Loucy (cell line): ENCODE measurements around the gene ZBTB12.
"Not testable (repeated sequence)": the region's sequence is repeated elsewhere in the genome, so short reads cannot be mapped to it uniquely, and the experiment has no call there.

Experiments used
- H2AFZ ChIP-seq: fragments of 200-600 bp; sonication (generic); 2 replicates; pipeline ENCODE4 v1.6.0; 2016; ENCODE audit warnings: antibody characterized with exemption, mild to moderate bottlenecking, low read length, moderate library complexity
- H3F3A ChIP-seq: fragments of 200-600 bp; 2 replicates; pipeline ENCODE4 v1.6.0; 2016; ENCODE audit warnings: antibody characterized with exemption, low read depth, mild to moderate bottlenecking
- H3K27me3 ChIP-seq: fragments of 200-600 bp; sonication (generic); 2 replicates; pipeline ENCODE4 v1.6.1; 2014; ENCODE audit warnings: low read length, mild to moderate bottlenecking; ENCODE audit not compliant: insufficient read depth, poor library complexity, severe bottlenecking
- H3K36me3 ChIP-seq: fragments of 200-600 bp; sonication (generic); 2 replicates; pipeline ENCODE4 v1.6.1; 2016; ENCODE audit warnings: low read length; ENCODE audit not compliant: insufficient read depth
- H3K4me1 ChIP-seq: fragments of 200-600 bp; sonication (generic); 2 replicates; pipeline ENCODE4 v1.5.1; 2014; ENCODE audit warnings: low read length, mild to moderate bottlenecking; ENCODE audit not compliant: insufficient read depth, poor library complexity, severe bottlenecking
- H3K4me2 ChIP-seq: fragments of 200-600 bp; sonication (generic); 2 replicates; pipeline ENCODE4 v1.6.0; 2014; ENCODE audit warnings: antibody characterized with exemption, low read length, low read depth, mild to moderate bottlenecking; ENCODE audit not compliant: poor library complexity, severe bottlenecking
- H3K4me3 ChIP-seq: fragments of 200-600 bp; sonication (generic); 2 replicates; pipeline ENCODE4 v1.5.1; 2014; ENCODE audit warnings: low read length, mild to moderate bottlenecking, mixed read lengths; ENCODE audit not compliant: poor library complexity, severe bottlenecking
- H3K79me2 ChIP-seq: fragments of 200-600 bp; sonication (generic); 2 replicates; pipeline ENCODE4 v1.6.1; 2014; ENCODE audit warnings: low read length; ENCODE audit not compliant: insufficient read depth
- H3K9ac ChIP-seq: fragments of 200-600 bp; sonication (generic); 2 replicates; pipeline ENCODE4 v1.6.0; 2014; ENCODE audit warnings: mild to moderate bottlenecking, low read depth, low read length, moderate library complexity; ENCODE audit not compliant: poor library complexity, severe bottlenecking
- H3K9me2 ChIP-seq: fragments of 200-600 bp; sonication (generic); replicated peaks from 2 replicates; pipeline ENCODE4 v1.6.1; 2016; ENCODE audit warnings: low read depth, low read length, mixed read lengths
- H3K9me3 ChIP-seq: fragments of 200-600 bp; sonication (generic); 2 replicates; pipeline ENCODE4 v1.6.1; 2014; ENCODE audit warnings: mild to moderate bottlenecking, antibody characterized with exemption, low read length, low read depth; ENCODE audit not compliant: insufficient read depth
- H4K20me1 ChIP-seq: fragments of 200-600 bp; sonication (generic); 2 replicates; pipeline ENCODE4 v1.6.0; 2014; ENCODE audit warnings: antibody characterized with exemption, low read length, mild to moderate bottlenecking; ENCODE audit not compliant: insufficient read depth, poor library complexity, severe bottlenecking
- CTCF ChIP-seq: fragments of 200-600 bp; sonication (generic); conservative IDR thresholded peaks from 2 replicates; pipeline ENCODE4 v1.5.1; 2014; ENCODE audit warnings: mild to moderate bottlenecking, antibody characterized with exemption, low read length
- EZH2phosphoT487 ChIP-seq: fragments of 200-600 bp; IDR thresholded peaks from 2 replicates; pipeline ENCODE4 v1.6.1; 2018; ENCODE audit warnings: antibody characterized with exemption, mild to moderate bottlenecking, moderate library complexity, borderline replicate concordance

The ZBTB12 gene

GRCh38 chr6:31864818-31865204 is 37.1 kb downstream of the ZBTB12 start:
- H3K4me2 ChIP-seq: peak overlapping the region; percentile 92

GRCh38 chr6:31864123-31864562 is 37.7 kb downstream of the ZBTB12 start:
- H3K36me3 ChIP-seq, H3K27me3 ChIP-seq, H3K9me2 ChIP-seq, H3K9me3 ChIP-seq, H3F3A ChIP-seq, H4K20me1 ChIP-seq: not testable (repeated sequence)
- peak overlapping the region; percentile 89 for H3K9ac ChIP-seq
- H3K4me3 ChIP-seq: peak overlapping the region; percentile 96
- H3K4me2 ChIP-seq: peak overlapping the region; percentile 92
- peaks cover 15% of the 10 kb centered on the region for H3K79me2 ChIP-seq
- H2AFZ ChIP-seq: peak overlapping the region; percentile 84; the same call in 1 of the 2 replicates
- peaks cover 21% of the 10 kb centered on the region for H3K4me1 ChIP-seq

More at GRCh38 chr6:31864818-31865204, 37.1 kb downstream of the ZBTB12 start:
- Histone ChIP-seq H2AFZ (no peak overlapping the region), H3K9ac (peak overlapping the region; percentile 89), H3K4me1 (peaks cover 21% of the 10 kb centered on the region), H3K79me2 (peaks cover 15% of the 10 kb centered on the region), H3K36me3 (no peaks in the 10 kb centered on the region), H4K20me1 (no peaks in the 10 kb centered on the region), H3K27me3 (no peaks in the 10 kb centered on the region), H3K9me2 (no peaks in the 10 kb centered on the region), H3F3A (no peaks in the 10 kb centered on the region), H3K4me3 (peak overlapping the region; percentile 96), H3K9me3 (no peaks in the 10 kb centered on the region)
- TF ChIP-seq EZH2phosphoT487: no peak

GRCh38 chr6:31862344-31863235 is 39.3 kb downstream of the ZBTB12 start, which contains the start of gene NEU1:
NEU1 (minus strand) TSS chr6:31862821; CDS start chr6:31862776, 45 bp downstream.
- Histone ChIP-seq H3K4me1 (peaks cover 21% of the 10 kb centered on the region), H2AFZ (peak within 1 kb of the TSS; percentile 84)

More at GRCh38 chr6:31862344-31863235, 39.3 kb downstream of the ZBTB12 start, which contains the start of gene NEU1:
- H3F3A ChIP-seq: no peaks in the 10 kb centered on the region
- peaks cover 15% of the 10 kb centered on the region for H3K79me2 ChIP-seq
- H4K20me1 ChIP-seq: no peaks in the 10 kb centered on the region
- no peaks in the 10 kb centered on the region for H3K9me2 ChIP-seq
- peak within 1 kb of the TSS; percentile 96 for H3K4me3 ChIP-seq
- no peaks in the 10 kb centered on the region for H3K9me3 ChIP-seq
- H3K36me3 ChIP-seq: no peaks in the 10 kb centered on the region
- H3K4me2 ChIP-seq: peak within 1 kb of the TSS; percentile 93
- H3K27me3 ChIP-seq: no peaks in the 10 kb centered on the region
- H3K9ac ChIP-seq: peak within 1 kb of the TSS; percentile 89
- TF ChIP-seq CTCF (no peak), EZH2phosphoT487 (no peak)
